Measurements from ENCODE around the gene CMTM4.
"Not testable (repeated sequence)": the region's sequence is repeated elsewhere in the genome, so short reads cannot be mapped to it uniquely, and the experiment has no call there.

DNA sequence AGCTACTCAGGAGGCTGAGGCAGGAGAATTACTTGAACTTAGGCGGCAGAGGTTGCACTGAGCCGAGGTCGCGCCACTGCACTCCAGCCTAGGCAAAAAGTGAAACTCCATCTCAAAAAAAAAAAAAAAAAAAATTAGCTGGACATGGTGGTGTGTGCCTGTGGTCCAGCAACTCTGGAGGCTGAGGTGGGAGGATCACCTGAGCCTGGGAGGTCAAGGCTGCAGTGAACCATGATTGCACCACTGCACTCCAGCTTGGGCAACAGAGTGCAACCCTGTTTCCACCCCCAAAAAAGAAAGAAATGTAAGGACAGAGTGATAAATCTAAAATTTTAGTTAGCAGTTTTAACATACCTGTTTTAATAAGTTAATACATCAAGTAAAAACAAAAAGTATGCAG, 100.0 kb downstream of the CMTM4 start:
- TF ChIP-seq, protein P1, sequence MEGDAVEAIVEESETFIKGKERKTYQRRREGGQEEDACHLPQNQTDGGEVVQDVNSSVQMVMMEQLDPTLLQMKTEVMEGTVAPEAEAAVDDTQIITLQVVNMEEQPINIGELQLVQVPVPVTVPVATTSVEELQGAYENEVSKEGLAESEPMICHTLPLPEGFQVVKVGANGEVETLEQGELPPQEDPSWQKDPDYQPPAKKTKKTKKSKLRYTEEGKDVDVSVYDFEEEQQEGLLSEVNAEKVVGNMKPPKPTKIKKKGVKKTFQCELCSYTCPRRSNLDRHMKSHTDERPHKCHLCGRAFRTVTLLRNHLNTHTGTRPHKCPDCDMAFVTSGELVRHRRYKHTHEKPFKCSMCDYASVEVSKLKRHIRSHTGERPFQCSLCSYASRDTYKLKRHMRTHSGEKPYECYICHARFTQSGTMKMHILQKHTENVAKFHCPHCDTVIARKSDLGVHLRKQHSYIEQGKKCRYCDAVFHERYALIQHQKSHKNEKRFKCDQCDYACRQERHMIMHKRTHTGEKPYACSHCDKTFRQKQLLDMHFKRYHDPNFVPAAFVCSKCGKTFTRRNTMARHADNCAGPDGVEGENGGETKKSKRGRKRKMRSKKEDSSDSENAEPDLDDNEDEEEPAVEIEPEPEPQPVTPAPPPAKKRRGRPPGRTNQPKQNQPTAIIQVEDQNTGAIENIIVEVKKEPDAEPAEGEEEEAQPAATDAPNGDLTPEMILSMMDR (IDR thresholded peaks at IDR 0.05), result not testable (repeated sequence)
- not testable (repeated sequence) for TF ChIP-seq POLR2A (IDR thresholded peaks at IDR 0.05)
